SK-N-SH treated with all-trans-retinoic acid at 6 μM for 48 hours (cell line): ENCODE data around the gene ATP1B3.
"Not testable (repeated sequence)": the region's sequence is repeated elsewhere in the genome, so short reads cannot be mapped to it uniquely, and the experiment has no call there.

ENCODE experiments used
- ATAC-seq: fragments of 200-7000 bp; cut with Tn5 transposase; 3 replicates; pipeline ENCODE4 v1.9.1; 2020; ENCODE audit warnings: mild to moderate bottlenecking, moderate library complexity
- ARNTL ChIP-seq: fragments of 450-650 bp; formaldehyde crosslinking; IDR thresholded peaks from 2 replicates; pipeline ENCODE4 v1.5.0; 2020; ENCODE audit warnings: low read depth, mild to moderate bottlenecking, moderate library complexity, borderline replicate concordance
- BACH2 ChIP-seq: fragments of 250-450 bp; sonication (Bioruptor Pico); IDR thresholded peaks from 2 replicates; pipeline ENCODE4 v1.9.0; 2021; ENCODE audit warnings: mild to moderate bottlenecking, borderline replicate concordance
- CSDC2 ChIP-seq: fragments of 250-450 bp; sonication (Bioruptor Pico); IDR thresholded peaks from 2 replicates; pipeline ENCODE4 v1.5.0; 2020; ENCODE audit warnings: mild to moderate bottlenecking, moderate library complexity
- CSRNP3 ChIP-seq: fragments of 250-450 bp; sonication (Bioruptor Pico); IDR thresholded peaks from 2 replicates; pipeline ENCODE4 v1.5.1; 2021; ENCODE audit warnings: mild to moderate bottlenecking, moderate library complexity
- ESRRG ChIP-seq: fragments of 250-450 bp; sonication (Bioruptor Pico); IDR thresholded peaks from 2 replicates; pipeline ENCODE4 v1.6.1; 2021; ENCODE audit warnings: mild to moderate bottlenecking
- GLIS3 ChIP-seq: fragments of 250-450 bp; sonication (Bioruptor Pico); IDR thresholded peaks from 2 replicates; pipeline ENCODE4 v1.5.0; 2020; ENCODE audit warnings: mild to moderate bottlenecking, moderate library complexity
- ISL1 ChIP-seq: fragments of 250-450 bp; sonication (Bioruptor Pico); IDR thresholded peaks from 2 replicates; pipeline ENCODE4 v2.1.2; 2022; ENCODE audit warnings: mild to moderate bottlenecking, moderate library complexity
- OSR1 ChIP-seq: fragments of 250-450 bp; sonication (Bioruptor Pico); IDR thresholded peaks from 2 replicates; pipeline ENCODE4 v1.8.0; 2022; ENCODE audit warnings: moderate library complexity, mild to moderate bottlenecking, inconsistent platforms
- PPARA ChIP-seq: fragments of 250-450 bp; sonication (Bioruptor Pico); IDR thresholded peaks from 2 replicates; pipeline ENCODE4 v1.5.0; 2020; ENCODE audit warnings: mild to moderate bottlenecking, borderline replicate concordance
- RARB ChIP-seq: fragments of 250-450 bp; sonication (Bioruptor Pico); IDR thresholded peaks from 2 replicates; pipeline ENCODE4 v1.8.0; 2021; ENCODE audit warnings: mild to moderate bottlenecking, moderate library complexity
- SNAI2 ChIP-seq: fragments of 250-450 bp; sonication (Bioruptor Pico); IDR thresholded peaks from 2 replicates; pipeline ENCODE4 v1.5.0; 2020; ENCODE audit warnings: mild to moderate bottlenecking, moderate library complexity
- TCF4 ChIP-seq: fragments of 250-450 bp; sonication (Bioruptor Pico); IDR thresholded peaks from 2 replicates; pipeline ENCODE4 v1.8.0; 2021; ENCODE audit warnings: mild to moderate bottlenecking, moderate library complexity, borderline replicate concordance
- TOX ChIP-seq: fragments of 250-450 bp; sonication (Bioruptor Pico); IDR thresholded peaks from 2 replicates; pipeline ENCODE4 v1.8.0; 2021; ENCODE audit warnings: mild to moderate bottlenecking, moderate library complexity, borderline replicate concordance
- ZFP30 ChIP-seq: fragments of 450-650 bp; formaldehyde crosslinking; IDR thresholded peaks from 2 replicates; pipeline ENCODE4 v1.5.0; 2022; ENCODE audit warnings: mild to moderate bottlenecking, moderate library complexity
- ZNF565 ChIP-seq: fragments of 450-650 bp; formaldehyde crosslinking; conservative IDR thresholded peaks from 2 replicates; pipeline ENCODE4 v1.5.0; 2020; ENCODE audit warnings: low read depth, mild to moderate bottlenecking, moderate library complexity
- ZNF8 ChIP-seq: fragments of 450-650 bp; formaldehyde crosslinking; IDR thresholded peaks from 2 replicates; pipeline ENCODE4 v1.5.0; 2020; ENCODE audit warnings: mild to moderate bottlenecking, moderate library complexity
- TF ChIP-seq, protein P1 (sequence below): fragments of 250-450 bp; sonication (Bioruptor Pico); IDR thresholded peaks from 2 replicates; pipeline ENCODE4 v1.5.0; 2020; ENCODE audit warnings: mild to moderate bottlenecking, moderate library complexity
- TF ChIP-seq, protein P2 (sequence below): fragments of 250-450 bp; sonication (Bioruptor Pico); IDR thresholded peaks from 2 replicates; pipeline ENCODE4 v1.5.1; 2020; ENCODE audit warnings: low read depth, mild to moderate bottlenecking, moderate library complexity
- TF ChIP-seq, protein P3 (sequence below): fragments of 250-450 bp; sonication (Bioruptor Pico); IDR thresholded peaks from 2 replicates; pipeline ENCODE4 v1.8.0; 2020; ENCODE audit warnings: mild to moderate bottlenecking, moderate library complexity, borderline replicate concordance
- TF ChIP-seq, protein P4 (sequence below): fragments of 250-450 bp; sonication (Bioruptor Pico); IDR thresholded peaks from 2 replicates; pipeline ENCODE4 v1.8.0; 2021; ENCODE audit warnings: low read depth, mild to moderate bottlenecking, moderate library complexity, borderline replicate concordance

ATP1B3 gene

DNA sequence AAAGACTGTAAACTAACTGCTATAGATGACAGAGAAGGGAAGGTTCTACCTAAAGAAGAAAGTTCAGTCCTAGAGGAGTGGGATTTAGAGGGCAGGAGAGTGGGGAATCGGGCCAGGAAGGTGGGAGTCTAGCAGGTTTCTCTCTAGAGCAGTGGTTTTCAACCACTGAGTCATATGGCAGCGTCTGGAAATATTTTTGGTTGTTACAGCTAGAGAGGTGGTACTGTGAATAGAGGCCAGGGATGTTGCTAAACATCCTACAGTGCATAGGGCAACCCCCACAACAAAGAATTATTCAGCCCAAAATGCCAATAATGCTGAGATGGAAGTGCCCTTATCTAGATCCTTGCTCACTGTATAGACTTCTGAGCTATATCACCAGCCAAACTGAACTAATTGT, 28.7 kb downstream of the ATP1B3 start:
- ATAC-seq = no peak
- no peak for TF ChIP-seq BACH2
- no peak for TF ChIP-seq ISL1 (CRISPR knock-in tag)
- TF ChIP-seq, protein P1, sequence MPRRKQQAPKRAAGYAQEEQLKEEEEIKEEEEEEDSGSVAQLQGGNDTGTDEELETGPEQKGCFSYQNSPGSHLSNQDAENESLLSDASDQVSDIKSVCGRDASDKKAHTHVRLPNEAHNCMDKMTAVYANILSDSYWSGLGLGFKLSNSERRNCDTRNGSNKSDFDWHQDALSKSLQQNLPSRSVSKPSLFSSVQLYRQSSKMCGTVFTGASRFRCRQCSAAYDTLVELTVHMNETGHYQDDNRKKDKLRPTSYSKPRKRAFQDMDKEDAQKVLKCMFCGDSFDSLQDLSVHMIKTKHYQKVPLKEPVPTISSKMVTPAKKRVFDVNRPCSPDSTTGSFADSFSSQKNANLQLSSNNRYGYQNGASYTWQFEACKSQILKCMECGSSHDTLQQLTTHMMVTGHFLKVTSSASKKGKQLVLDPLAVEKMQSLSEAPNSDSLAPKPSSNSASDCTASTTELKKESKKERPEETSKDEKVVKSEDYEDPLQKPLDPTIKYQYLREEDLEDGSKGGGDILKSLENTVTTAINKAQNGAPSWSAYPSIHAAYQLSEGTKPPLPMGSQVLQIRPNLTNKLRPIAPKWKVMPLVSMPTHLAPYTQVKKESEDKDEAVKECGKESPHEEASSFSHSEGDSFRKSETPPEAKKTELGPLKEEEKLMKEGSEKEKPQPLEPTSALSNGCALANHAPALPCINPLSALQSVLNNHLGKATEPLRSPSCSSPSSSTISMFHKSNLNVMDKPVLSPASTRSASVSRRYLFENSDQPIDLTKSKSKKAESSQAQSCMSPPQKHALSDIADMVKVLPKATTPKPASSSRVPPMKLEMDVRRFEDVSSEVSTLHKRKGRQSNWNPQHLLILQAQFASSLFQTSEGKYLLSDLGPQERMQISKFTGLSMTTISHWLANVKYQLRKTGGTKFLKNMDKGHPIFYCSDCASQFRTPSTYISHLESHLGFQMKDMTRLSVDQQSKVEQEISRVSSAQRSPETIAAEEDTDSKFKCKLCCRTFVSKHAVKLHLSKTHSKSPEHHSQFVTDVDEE (CRISPR knock-in tag) = no peak
- no peak for TF ChIP-seq PPARA (CRISPR knock-in tag)
- no peak for TF ChIP-seq CSDC2 (CRISPR knock-in tag)
- TF ChIP-seq ZNF8 (CRISPR knock-in tag) = no peak
- TF ChIP-seq, protein P2, sequence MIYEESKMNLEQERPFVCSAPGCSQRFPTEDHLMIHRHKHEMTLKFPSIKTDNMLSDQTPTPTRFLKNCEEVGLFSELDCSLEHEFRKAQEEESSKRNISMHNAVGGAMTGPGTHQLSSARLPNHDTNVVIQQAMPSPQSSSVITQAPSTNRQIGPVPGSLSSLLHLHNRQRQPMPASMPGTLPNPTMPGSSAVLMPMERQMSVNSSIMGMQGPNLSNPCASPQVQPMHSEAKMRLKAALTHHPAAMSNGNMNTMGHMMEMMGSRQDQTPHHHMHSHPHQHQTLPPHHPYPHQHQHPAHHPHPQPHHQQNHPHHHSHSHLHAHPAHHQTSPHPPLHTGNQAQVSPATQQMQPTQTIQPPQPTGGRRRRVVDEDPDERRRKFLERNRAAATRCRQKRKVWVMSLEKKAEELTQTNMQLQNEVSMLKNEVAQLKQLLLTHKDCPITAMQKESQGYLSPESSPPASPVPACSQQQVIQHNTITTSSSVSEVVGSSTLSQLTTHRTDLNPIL = no peak
- TF ChIP-seq ZFP30 = no peak
- TF ChIP-seq OSR1 = no peak
- TF ChIP-seq TCF4 (CRISPR knock-in tag) = no peak
- no peak for TF ChIP-seq RARB
- TF ChIP-seq, protein P3, sequence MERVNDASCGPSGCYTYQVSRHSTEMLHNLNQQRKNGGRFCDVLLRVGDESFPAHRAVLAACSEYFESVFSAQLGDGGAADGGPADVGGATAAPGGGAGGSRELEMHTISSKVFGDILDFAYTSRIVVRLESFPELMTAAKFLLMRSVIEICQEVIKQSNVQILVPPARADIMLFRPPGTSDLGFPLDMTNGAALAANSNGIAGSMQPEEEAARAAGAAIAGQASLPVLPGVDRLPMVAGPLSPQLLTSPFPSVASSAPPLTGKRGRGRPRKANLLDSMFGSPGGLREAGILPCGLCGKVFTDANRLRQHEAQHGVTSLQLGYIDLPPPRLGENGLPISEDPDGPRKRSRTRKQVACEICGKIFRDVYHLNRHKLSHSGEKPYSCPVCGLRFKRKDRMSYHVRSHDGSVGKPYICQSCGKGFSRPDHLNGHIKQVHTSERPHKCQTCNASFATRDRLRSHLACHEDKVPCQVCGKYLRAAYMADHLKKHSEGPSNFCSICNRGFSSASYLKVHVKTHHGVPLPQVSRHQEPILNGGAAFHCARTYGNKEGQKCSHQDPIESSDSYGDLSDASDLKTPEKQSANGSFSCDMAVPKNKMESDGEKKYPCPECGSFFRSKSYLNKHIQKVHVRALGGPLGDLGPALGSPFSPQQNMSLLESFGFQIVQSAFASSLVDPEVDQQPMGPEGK (CRISPR knock-in tag) = no peak
- no peak for TF ChIP-seq GLIS3 (CRISPR knock-in tag)
- no peak for TF ChIP-seq ARNTL
- TF ChIP-seq, protein P4, sequence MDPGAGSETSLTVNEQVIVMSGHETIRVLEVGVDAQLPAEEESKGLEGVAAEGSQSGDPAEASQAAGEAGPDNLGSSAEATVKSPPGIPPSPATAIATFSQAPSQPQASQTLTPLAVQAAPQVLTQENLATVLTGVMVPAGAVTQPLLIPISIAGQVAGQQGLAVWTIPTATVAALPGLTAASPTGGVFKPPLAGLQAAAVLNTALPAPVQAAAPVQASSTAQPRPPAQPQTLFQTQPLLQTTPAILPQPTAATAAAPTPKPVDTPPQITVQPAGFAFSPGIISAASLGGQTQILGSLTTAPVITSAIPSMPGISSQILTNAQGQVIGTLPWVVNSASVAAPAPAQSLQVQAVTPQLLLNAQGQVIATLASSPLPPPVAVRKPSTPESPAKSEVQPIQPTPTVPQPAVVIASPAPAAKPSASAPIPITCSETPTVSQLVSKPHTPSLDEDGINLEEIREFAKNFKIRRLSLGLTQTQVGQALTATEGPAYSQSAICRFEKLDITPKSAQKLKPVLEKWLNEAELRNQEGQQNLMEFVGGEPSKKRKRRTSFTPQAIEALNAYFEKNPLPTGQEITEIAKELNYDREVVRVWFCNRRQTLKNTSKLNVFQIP = no peak
- no peak for TF ChIP-seq CSRNP3 (CRISPR knock-in tag)
- no peak for TF ChIP-seq ZNF565 (CRISPR knock-in tag)

GRCh38 chr3:141909408-141909807, 33.0 kb downstream of the ATP1B3 start:
- ATAC-seq = no peak
- TF ChIP-seq PPARA (CRISPR knock-in tag) = no peak
- TF ChIP-seq RARB = no peak

GRCh38 chr3:141909986-141910385, 33.5 kb downstream of the ATP1B3 start:
- ATAC-seq = not testable (repeated sequence)

DNA sequence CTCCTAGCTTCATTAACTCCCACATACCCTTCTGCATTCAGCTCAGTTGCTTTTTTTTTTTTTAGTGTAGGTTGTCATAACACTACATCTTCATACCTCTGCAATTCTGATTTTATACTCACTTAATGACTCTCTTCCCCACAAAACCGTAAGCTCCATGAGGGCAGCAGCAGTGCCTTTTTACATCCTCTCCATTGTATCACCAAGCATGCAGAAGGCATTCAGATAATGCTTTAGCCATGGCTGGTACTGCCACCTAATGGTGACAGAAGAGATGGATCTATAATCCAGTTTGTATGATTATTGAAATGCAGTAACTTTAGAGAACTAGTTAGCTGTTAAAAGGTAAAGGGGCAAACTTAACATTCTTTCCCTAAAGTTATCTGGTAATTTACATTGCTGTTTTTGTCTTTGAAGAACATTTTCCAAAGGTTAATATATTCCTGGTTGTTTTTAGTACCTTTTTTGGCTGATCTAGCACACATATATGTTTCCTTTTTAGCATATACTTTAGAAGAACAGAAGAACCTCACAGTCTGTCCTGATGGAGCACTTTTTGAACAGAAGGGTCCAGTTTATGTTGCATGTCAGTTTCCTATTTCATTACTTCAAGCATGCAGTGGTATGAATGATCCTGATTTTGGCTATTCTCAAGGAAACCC, 36.8 kb downstream of the ATP1B3 start:
- ATAC-seq = peak; percentile 76
- TF ChIP-seq PPARA (CRISPR knock-in tag) = no peak
- TF ChIP-seq ZFP30 = no peak
- no peak for TF ChIP-seq TCF4 (CRISPR knock-in tag)
- no peak for TF ChIP-seq BACH2
- TF ChIP-seq ZNF8 (CRISPR knock-in tag) = no peak
- no peak for TF ChIP-seq OSR1
- no peak for TF ChIP-seq SNAI2 (CRISPR knock-in tag)
- TF ChIP-seq, protein P1 (CRISPR knock-in tag) = no peak
- TF ChIP-seq RARB = no peak
- TF ChIP-seq, protein P2 = no peak
- no peak for TF ChIP-seq ESRRG (CRISPR knock-in tag)
- TF ChIP-seq ZNF565 (CRISPR knock-in tag) = no peak
- no peak for TF ChIP-seq TOX (CRISPR knock-in tag)
